Activated gamma-delta T cell treated with anti-CD3 and anti-CD28 coated beads, Interleukin-2, amount 50 U/mL, for 16 hours (primary cell): ENCODE results near the gene MICOS13.

ENCODE experiments used
- DNase-seq: peaks from one replicate; pipeline ENCODE4 v3.0.0-alpha.2; 2020; ENCODE audit warnings: low read depth

The MICOS13 gene

GRCh38 chr19:5667751-5668271 is 12.5 kb downstream of the MICOS13 start:
- DNase-seq: no peak

DNA sequence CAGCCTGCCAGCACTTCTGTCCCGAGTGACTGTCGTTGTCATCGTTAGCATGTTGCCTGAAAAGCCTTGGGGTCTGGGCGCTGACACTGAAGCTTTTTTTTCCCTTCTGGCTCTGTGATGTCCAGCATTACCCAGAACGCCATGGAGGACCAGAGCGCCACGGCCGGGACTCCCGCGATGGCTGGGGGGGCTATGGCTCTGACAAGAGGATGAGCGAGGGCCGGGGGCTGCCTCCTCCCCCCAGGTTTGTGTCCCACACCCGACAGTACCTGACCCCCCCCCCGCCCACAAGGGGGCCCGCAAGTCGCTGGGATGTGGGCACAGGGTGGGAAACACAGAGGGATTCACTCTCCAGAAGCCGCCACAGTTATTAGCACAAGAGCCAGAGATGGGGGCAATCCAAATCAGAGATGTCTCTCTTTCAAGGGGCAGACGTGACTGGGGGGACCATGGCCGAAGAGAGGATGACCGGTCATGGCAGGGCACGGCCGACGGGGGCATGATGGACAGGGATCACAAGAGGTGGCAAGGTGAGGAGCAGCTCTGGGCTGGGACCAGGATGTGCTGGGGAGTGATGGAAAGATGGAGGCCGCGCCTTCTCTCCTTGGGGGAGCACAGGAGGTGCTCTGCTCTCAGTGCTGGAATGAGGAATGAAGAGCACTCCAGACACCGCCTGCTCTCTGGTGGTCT is 13.2 kb downstream of the MICOS13 start:
- DNase-seq: no peak

DNA sequence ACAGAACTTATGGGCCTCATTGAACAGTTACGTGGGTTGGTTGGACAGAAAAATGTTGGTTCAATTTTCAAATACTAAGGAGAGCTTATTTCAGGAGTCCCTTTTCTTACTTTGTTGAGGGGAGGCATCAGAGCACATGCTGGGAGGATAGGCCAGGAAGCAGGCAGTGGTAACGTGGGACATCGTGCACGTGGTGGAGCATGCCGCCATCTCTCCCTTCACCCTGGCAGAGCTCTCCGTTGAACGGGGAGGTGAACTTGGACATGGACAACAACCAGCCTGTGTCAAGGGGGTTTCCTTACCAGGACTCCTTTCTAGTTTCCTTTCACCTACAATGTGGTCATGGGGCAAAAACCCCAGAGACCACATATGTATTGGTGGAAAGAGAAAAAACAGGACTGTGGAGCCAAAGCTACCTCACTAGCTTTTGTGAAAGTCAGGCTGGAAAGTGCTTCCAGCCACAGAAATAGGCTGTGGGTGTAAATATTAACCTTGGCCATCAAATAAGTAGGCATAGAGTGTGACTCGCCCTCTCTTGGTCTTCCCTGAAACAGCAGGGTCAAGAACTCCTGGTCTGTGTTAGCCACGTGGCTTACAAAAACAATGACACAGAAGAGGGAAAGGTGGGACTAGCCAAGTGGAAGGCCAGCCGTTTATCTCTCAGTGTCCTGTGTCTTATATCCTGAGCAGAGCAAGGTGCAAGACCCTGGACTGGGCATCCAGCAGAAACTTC is 14.4 kb downstream of the MICOS13 start:
- no peak for DNase-seq

DNA sequence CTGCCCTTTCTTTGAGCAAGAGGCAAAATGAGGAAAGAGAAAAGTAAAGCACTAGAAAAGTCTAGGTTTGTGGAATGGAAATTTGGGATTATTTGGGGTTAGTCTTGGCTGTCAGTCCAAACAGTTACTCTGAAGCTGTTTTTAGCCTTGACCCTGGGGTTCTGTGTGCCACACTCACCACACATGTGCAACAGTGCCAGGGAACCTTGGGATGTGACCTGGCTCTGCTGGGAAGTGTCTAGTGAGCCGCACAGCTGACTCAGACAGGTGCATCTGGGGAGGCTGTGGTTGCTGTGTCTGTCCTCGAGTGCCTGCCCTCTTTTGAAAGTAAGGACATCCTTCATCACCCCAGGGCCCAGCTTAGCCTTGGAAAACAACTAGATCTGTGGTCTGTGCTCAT is 15.8 kb downstream of the MICOS13 start:
- no peak for DNase-seq

GRCh38 chr19:5663904-5664303 is 16.4 kb downstream of the MICOS13 start:
- DNase-seq: no peak

DNA sequence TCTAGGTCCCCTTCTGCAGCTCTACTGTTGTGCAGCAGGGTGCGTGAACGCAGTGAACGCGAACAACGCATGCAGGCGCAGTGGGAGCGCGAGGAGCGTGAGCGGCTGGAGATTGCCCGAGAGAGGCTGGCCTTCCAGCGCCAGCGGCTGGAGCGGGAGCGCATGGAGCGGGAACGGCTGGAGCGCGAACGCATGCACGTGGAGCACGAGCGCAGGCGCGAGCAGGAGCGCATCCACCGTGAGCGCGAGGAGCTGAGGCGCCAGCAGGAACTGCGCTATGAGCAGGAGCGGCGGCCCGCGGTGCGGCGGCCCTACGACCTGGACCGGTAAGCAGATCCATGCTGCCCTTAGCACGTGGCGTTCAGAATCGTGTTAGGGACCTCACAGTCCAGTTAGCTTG is 18.8 kb downstream of the MICOS13 start:
- DNase-seq: no peak

DNA sequence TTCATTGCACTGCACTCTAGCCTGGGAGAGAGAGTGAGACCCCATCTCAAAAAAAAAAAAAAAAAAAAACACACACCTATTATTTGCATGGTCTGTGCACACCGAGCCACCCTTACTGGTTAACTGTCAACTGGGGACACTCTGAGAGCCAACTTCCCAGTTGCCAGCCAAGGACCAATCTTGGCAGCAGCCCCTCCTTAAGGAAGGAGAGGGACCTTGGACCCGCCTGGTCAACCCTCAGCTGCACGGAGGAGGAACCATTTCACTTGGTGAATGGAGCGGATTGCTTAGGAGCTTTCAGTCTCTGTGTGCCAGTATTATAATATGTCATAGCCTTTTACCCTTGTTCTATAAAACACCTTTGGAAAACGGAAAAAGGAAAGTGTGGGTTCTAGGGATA is 24.9 kb downstream of the MICOS13 start:
- no peak for DNase-seq

GRCh38 chr19:5654931-5655330 is 25.4 kb downstream of the MICOS13 start:
- DNase-seq: no peak

- no peak for DNase-seq
Measured at GRCh38 chr19:5652261-5652660, 28.1 kb downstream of the MICOS13 start.

DNA sequence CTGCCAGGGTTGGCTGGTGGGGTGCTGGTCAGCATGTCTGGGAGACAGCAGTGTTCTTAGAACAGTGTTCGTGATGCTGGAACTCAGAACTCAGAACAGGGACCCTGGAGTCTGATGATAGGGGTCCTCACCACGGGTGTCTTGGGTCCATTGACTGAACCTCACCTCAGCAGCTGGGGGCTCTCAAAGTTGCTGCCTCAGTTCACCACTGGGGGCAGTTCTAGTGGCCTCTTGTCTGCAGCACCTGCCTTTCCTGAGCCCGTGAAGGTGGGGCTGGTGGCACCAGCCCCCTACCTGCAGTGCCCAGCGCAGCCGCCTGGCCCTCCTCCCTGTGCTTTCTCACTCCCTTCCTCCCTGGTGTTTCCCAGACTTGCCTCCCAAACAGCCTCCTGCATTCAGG is 29.0 kb downstream of the MICOS13 start:
- DNase-seq: no peak

DNA sequence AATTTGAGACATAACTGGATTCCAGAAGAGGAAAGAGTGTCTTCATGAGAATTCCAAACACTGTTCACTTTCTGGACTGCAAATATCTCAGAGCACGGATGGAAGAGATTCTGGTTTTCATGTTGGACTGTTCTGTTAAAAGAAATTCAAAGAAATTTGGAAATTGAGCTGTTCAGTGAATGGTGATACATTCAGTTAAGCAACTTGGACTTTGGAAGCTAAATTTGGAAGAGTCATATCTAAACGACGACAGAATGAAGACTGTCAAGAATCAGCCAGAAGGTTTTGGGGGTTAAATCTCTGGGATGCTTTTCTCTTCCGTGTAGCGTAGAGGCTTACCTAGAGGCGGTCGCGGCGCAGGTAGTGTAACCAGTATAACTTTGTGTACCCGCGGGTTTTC is 31.9 kb downstream of the MICOS13 start:
- DNase-seq: no peak

DNA sequence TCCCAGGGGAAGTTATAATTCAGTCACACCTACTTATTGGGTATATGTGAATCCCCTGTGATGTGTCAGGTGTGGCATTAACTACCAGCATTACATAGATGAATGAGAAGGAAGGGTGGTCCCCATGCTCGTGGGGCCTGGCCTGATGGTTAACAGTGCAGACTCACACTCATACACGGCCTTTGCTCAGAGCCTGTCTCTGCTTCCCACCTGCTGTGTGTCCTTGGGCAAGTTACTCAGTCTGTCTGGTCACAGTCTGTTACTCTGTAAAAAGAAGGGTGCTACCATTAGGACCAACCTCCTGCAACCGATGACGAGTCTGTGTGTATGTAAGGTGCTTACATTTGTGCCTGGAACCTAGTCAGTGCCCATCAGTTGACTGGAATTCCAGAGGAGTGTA is 33.6 kb downstream of the MICOS13 start:
- DNase-seq: no peak

GRCh38 chr19:5645409-5645808 is 34.9 kb downstream of the MICOS13 start:
- DNase-seq: no peak

- no peak for DNase-seq
Measured at GRCh38 chr19:5644037-5644436, 36.3 kb downstream of the MICOS13 start.

DNA sequence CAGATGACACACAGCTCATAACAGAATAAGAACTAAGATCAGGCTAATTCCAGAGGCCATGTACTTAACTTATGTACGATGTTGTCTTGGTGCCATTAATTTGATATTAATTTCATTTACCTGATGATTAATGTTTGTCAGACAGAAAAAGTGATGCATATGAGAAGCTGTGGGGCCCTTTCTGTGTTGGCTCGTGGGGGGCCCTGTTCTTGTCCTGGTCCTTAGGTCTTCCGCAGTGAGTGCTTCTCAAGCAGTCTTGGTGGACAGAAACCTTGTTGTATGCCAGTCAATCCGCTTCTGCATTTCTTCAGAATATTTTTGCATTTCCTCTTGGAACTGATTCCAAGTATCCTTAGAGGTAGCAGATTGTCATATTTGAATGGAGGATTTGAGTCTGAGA is 37.3 kb downstream of the MICOS13 start:
- DNase-seq: no peak

- no peak for DNase-seq
Measured at GRCh38 chr19:5642204-5642603, 38.1 kb downstream of the MICOS13 start.

DNA sequence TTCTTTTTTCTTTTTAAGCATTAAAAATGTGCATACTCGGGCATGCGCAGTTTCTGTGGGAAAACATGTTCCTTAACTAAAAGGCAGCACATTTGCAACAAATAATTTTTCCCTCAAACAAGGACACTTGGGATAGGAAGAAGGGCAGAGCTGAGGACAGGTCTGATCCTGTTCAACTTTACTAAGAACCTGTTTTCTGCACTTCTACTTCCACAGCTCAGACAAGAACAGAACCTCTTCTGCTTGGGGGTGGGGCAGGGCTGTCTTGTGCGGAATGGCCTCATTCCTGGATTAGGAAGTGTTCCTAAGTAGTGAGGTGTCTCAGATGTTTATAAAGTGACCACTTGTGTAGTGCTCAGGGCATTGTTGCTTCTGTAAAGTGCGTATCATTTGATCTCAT is 39.1 kb downstream of the MICOS13 start:
- DNase-seq: no peak

DNA sequence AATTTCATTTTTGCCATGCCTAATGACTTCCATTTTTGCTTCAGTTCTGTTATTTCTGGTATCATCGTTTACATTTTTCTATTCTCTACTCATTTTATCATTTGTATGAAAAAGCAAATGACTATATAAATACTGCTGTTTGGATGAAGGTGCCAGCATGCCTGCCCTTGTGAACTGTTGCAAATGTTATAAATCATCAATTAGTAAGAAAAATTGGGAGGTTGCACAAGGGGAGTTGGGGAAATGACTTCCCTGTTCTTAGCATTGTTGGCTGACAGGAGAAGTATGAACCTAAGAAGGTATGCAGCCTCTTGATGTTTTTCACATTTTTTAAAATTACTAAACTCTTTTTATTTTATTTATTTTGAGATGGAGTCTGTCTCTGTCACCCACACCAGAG is 42.3 kb downstream of the MICOS13 start:
- DNase-seq: no peak

DNA sequence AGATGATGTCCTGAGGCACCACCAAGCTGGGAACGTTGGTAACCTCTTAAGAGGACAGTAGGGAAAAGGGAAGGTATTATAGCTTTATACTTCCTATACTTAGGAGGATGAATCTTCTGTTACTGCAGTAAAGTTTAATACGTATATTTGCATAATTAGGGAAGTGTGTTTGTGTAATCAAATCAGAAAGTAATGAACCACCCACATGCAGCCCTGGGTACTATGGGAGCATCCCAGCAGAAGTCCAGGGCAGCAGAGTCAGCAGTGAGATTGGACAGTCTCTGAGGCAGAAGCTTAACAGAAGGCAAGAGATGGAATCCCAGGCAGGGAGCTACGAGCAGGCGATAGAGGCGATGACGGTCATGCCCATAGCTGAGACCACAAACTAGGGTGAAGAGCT is 44.9 kb downstream of the MICOS13 start:
- DNase-seq: no peak

DNA sequence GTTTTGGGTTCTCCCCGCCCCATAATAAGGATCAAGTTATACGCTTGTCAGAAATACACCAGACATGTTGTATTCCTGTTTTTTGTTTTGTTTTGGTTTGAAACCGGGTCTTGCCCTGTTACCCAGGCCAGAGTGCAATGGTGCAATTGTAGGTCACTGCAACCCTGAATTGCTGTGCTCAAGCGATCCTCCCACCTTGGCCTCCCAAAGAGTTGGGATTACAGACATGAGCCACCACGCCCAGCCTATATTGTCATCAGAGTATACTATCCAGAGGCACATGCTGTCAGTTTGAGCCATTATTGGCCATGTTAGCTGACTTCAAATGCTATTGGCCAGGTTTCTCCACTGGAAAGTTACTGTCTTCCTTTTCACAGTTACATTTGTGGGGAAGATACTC is 47.7 kb downstream of the MICOS13 start:
- no peak for DNase-seq

- no peak for DNase-seq
Measured at GRCh38 chr19:5632241-5632612, 48.1 kb downstream of the MICOS13 start.

DNA sequence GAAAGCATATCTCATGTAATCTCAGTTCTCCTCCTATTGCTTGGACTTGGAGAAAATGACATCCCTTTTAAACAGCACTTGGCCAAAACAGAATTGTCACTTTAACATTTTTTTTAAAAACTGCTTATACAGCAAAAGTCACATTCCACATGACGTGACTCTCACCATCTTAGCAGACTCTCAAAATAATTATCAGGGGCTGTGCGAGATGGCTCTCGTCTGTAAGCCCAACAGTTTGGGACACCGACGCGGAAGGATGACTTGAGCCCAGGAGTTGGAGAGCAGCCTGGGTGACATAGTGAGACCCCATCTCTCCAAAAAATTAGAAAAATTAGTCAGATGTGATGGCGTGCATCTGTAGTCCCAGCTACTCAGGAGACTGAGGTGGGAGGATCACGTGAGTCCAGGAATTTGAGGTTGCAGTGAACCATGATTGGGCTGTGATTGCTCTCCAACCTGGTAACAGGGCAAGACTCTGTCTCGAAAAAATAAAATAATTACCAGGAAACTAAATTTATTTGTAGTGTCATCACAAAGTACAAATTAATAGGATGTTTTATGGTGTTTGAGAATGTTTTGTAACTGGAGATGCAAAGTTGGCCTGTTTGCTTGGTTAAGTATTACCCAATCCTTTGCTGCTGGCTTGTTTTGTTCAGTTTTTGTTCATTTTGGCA is 48.6 kb downstream of the MICOS13 start:
- DNase-seq: no peak

GRCh38 chr19:5628919-5629481 is 51.3 kb downstream of the MICOS13 start:
- DNase-seq: no peak
